AG09319 (cell line): Measurements from ENCODE around the gene PRELID3B.

Experiments
- DNase-seq: peaks from one replicate; pipeline ENCODE4 v3.0.0-alpha.2; 2010; ENCODE audit warnings: low read depth; ENCODE audit errors: extremely low read depth
- TF ChIP-seq, protein P1 (sequence below): IDR thresholded peaks from 2 replicates; pipeline ENCODE4 v1.5.1; 2011; ENCODE audit warnings: low read depth, mild to moderate bottlenecking, inconsistent platforms, low read length, moderate library complexity

The PRELID3B gene

GRCh38 chr20:58986286-58986967, 56.2 kb downstream of the PRELID3B start:
- no peak for DNase-seq
- TF ChIP-seq, protein P1, sequence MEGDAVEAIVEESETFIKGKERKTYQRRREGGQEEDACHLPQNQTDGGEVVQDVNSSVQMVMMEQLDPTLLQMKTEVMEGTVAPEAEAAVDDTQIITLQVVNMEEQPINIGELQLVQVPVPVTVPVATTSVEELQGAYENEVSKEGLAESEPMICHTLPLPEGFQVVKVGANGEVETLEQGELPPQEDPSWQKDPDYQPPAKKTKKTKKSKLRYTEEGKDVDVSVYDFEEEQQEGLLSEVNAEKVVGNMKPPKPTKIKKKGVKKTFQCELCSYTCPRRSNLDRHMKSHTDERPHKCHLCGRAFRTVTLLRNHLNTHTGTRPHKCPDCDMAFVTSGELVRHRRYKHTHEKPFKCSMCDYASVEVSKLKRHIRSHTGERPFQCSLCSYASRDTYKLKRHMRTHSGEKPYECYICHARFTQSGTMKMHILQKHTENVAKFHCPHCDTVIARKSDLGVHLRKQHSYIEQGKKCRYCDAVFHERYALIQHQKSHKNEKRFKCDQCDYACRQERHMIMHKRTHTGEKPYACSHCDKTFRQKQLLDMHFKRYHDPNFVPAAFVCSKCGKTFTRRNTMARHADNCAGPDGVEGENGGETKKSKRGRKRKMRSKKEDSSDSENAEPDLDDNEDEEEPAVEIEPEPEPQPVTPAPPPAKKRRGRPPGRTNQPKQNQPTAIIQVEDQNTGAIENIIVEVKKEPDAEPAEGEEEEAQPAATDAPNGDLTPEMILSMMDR: no peak

GRCh38 chr20:58985656-58986055, 56.9 kb downstream of the PRELID3B start:
- DNase-seq: no peak
- TF ChIP-seq, protein P1: no peak

DNA sequence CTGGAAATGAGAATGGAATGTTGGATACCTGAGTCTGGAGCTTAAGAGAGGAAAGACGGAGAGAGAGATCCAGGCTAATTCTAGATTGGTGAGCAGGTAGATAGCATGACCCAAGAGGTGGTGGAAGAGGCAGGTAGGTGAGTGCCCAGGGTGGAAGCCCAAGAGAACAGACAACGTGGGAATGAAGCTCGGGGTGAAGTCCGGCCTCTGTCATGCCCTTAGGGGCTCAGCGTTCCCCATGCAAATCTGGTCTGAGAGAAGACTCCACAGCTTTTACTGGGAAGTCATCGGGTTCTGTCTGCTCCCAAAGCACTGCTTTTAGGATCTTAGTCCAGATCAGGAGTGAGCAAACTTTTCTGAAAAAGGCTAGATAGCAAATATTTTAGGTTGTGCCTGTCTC, 57.9 kb downstream of the PRELID3B start:
- TF ChIP-seq, protein P1: no peak

More for the DNA sequence above, 57.9 kb downstream of the PRELID3B start:
- no peak for DNase-seq
